ENCODE results near the gene AGRP.

AGRP gene

DNA sequence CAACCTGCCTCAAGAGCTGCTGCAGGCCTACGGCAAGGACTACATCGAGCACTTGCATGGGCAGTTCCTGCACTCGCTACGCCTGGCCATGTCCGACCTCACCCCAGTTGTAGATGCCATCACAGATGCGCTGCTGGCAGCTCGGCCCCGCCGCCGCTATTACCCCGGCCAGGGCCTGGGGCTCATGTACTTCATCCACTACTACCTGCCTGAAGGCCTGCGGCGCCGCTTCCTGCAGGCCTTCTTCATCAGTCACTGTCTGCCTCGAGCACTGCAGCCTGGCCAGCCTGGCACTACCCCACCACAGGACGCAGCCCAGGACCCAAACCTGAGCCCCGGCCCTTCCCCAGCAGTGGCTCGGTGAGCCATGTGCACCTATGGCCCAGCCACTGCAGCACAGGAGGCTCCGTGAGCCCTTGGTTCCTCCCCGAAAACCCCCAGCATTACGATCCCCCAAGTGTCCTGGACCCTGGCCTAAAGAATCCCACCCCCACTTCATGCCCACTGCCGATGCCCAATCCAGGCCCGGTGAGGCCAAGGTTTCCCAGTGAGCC, 46.6 kb downstream of the AGRP start:
- Histone ChIP-seq H4K20me1 (ENCODE audit: insufficient read depth, low read length, poor library complexity, severe bottlenecking) (no peaks in the 10 kb centered on the region), H3K9ac (ENCODE audit: low read depth, low read length, poor library complexity, severe bottlenecking) (no peak overlapping the region), H3K4me2 (ENCODE audit: low read depth, low read length, poor library complexity, severe bottlenecking) (no peak overlapping the region), H3K36me3 (ENCODE audit: insufficient read depth, low read length) (peaks cover 12% of the 10 kb centered on the region; the same call in 1 of the 2 replicates), H3K4me1 (ENCODE audit: insufficient read depth, low read length, poor library complexity, severe bottlenecking) (no peaks in the 10 kb centered on the region), H3K79me2 (ENCODE audit: insufficient read depth, low read length) (no peaks in the 10 kb centered on the region), H3F3A (ENCODE audit: low read depth) (no peaks in the 10 kb centered on the region), H2AFZ (ENCODE audit: low read length) (no peak overlapping the region), H3K9me2 (replicated peaks; ENCODE audit: low read depth, low read length) (no peaks in the 10 kb centered on the region), H3K4me3 (ENCODE audit: low read length, poor library complexity, severe bottlenecking) (no peak overlapping the region), H3K27me3 (ENCODE audit: insufficient read depth, low read length, poor library complexity, severe bottlenecking) (no peaks in the 10 kb centered on the region), H3K9me3 (ENCODE audit: insufficient read depth, low read depth, low read length) (no peaks in the 10 kb centered on the region)
- TF ChIP-seq, protein P1, sequence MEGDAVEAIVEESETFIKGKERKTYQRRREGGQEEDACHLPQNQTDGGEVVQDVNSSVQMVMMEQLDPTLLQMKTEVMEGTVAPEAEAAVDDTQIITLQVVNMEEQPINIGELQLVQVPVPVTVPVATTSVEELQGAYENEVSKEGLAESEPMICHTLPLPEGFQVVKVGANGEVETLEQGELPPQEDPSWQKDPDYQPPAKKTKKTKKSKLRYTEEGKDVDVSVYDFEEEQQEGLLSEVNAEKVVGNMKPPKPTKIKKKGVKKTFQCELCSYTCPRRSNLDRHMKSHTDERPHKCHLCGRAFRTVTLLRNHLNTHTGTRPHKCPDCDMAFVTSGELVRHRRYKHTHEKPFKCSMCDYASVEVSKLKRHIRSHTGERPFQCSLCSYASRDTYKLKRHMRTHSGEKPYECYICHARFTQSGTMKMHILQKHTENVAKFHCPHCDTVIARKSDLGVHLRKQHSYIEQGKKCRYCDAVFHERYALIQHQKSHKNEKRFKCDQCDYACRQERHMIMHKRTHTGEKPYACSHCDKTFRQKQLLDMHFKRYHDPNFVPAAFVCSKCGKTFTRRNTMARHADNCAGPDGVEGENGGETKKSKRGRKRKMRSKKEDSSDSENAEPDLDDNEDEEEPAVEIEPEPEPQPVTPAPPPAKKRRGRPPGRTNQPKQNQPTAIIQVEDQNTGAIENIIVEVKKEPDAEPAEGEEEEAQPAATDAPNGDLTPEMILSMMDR (conservative IDR thresholded peaks at IDR 0.05; ENCODE audit: low read length): no peak
- no peak for TF ChIP-seq EZH2phosphoT487 (IDR thresholded peaks at IDR 0.05; ENCODE audit: borderline replicate concordance)

DNA sequence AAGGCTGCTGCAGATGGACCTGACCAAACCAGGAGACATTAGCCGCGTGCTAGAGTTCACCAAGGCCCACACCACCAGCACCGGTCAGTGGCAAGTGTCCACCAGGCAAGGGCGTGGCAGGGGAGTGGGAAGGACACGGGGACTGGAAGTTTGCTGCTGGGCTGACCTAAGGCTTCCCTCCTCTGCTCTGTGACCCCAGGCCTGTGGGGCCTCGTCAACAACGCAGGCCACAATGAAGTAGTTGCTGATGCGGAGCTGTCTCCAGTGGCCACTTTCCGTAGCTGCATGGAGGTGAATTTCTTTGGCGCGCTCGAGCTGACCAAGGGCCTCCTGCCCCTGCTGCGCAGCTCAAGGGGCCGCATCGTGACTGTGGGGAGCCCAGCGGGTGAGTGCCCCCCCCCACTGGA, 47.6 kb downstream of the AGRP start:
- Histone ChIP-seq H3K4me2 (ENCODE audit: low read depth, low read length, poor library complexity, severe bottlenecking) (no peak overlapping the region), H4K20me1 (ENCODE audit: insufficient read depth, low read length, poor library complexity, severe bottlenecking) (no peaks in the 10 kb centered on the region), H3K4me3 (ENCODE audit: low read length, poor library complexity, severe bottlenecking) (no peak overlapping the region), H3K9ac (ENCODE audit: low read depth, low read length, poor library complexity, severe bottlenecking) (no peak overlapping the region), H3K4me1 (ENCODE audit: insufficient read depth, low read length, poor library complexity, severe bottlenecking) (no peaks in the 10 kb centered on the region), H3F3A (ENCODE audit: low read depth) (no peaks in the 10 kb centered on the region), H3K79me2 (ENCODE audit: insufficient read depth, low read length) (no peaks in the 10 kb centered on the region), H2AFZ (ENCODE audit: low read length) (no peak overlapping the region), H3K9me2 (replicated peaks; ENCODE audit: low read depth, low read length) (no peaks in the 10 kb centered on the region), H3K9me3 (ENCODE audit: insufficient read depth, low read depth, low read length) (no peaks in the 10 kb centered on the region), H3K27me3 (ENCODE audit: insufficient read depth, low read length, poor library complexity, severe bottlenecking) (no peaks in the 10 kb centered on the region), H3K36me3 (ENCODE audit: insufficient read depth, low read length) (peaks cover 12% of the 10 kb centered on the region; the same call in 1 of the 2 replicates)
- no peak for TF ChIP-seq EZH2phosphoT487 (IDR thresholded peaks at IDR 0.05; ENCODE audit: borderline replicate concordance)
- TF ChIP-seq, protein P1 (conservative IDR thresholded peaks at IDR 0.05; ENCODE audit: low read length): no peak

DNA sequence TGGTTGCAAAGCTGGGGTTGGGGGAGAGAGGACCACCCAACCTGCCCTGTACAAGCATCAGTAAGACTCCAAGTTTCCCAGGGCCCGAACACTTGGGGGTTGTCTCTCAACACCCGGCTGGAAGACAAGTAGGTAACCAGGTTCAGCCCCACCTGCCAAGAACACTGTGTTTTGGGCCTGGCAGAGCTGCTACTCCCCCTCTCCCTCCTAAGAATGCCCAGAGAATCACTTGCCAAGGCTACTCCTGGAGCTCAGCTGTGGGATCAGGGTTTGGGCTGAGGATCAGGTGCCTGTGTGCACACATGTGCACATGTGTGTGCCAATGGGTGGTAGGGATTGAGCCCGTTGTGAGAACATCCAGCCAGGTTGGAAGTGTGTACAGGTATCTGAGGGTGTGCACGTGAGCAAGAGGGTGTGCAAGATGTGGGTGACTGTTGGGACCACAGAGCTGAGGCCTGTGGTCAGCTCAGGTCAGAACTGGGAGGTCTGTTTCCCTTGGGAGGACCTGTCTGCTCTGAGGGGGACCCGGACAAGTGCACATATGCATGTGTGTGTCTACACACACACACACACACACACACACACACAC, 50.1 kb downstream of the AGRP start:
- H3K9me3 ChIP-seq (ENCODE audit: insufficient read depth, low read depth, low read length): no peaks in the 10 kb centered on the region
- no peaks in the 10 kb centered on the region for H4K20me1 ChIP-seq (ENCODE audit: insufficient read depth, low read length, poor library complexity, severe bottlenecking)
- no peaks in the 10 kb centered on the region for H3K27me3 ChIP-seq (ENCODE audit: insufficient read depth, low read length, poor library complexity, severe bottlenecking)
- H3K4me1 ChIP-seq (ENCODE audit: insufficient read depth, low read length, poor library complexity, severe bottlenecking): no peaks in the 10 kb centered on the region
- TF ChIP-seq, protein P1 (conservative IDR thresholded peaks at IDR 0.05; ENCODE audit: low read length): no peak
- TF ChIP-seq EZH2phosphoT487 (IDR thresholded peaks at IDR 0.05; ENCODE audit: borderline replicate concordance): no peak
- H3K9me2 ChIP-seq (replicated peaks; ENCODE audit: low read depth, low read length): no peaks in the 10 kb centered on the region
- H3K36me3 ChIP-seq (ENCODE audit: insufficient read depth, low read length): peaks cover under 1% of the 10 kb centered on the region; the same call in 1 of the 2 replicates
- H2AFZ ChIP-seq (ENCODE audit: low read length): no peak overlapping the region; the same call in 1 of the 2 replicates
- no peaks in the 10 kb centered on the region for H3K79me2 ChIP-seq (ENCODE audit: insufficient read depth, low read length)
- H3F3A ChIP-seq (ENCODE audit: low read depth): no peaks in the 10 kb centered on the region
- no peak overlapping the region for H3K4me2 ChIP-seq (ENCODE audit: low read depth, low read length, poor library complexity, severe bottlenecking)
- H3K4me3 ChIP-seq (ENCODE audit: low read length, poor library complexity, severe bottlenecking): no peak overlapping the region
- no peak overlapping the region for H3K9ac ChIP-seq (ENCODE audit: low read depth, low read length, poor library complexity, severe bottlenecking)
